Chondrocyte (in vitro differentiated cells): ENCODE data around the gene C1orf198. TPM values are rescaled to one million over a fixed set of nuclear protein-coding genes. Genes with fewer than 3 reads are reported as not detected.

Source experiments
- DNase-seq: peaks from one replicate; pipeline ENCODE4 v3.0.0; 2021; ENCODE audit warnings: mixed read lengths, low spot score
- H3K27ac Mint-ChIP-seq: one replicate; pipeline ENCODE4 v1.8.0; 2021; ENCODE audit warnings: mild to moderate bottlenecking, moderate library complexity, mixed read lengths; ENCODE audit not compliant: unreplicated experiment
- H3K27me3 Mint-ChIP-seq: 2 replicates; pipeline ENCODE4 v1.8.0; 2021; ENCODE audit warnings: low read depth, mixed read lengths
- H3K36me3 Mint-ChIP-seq: 2 replicates; pipeline ENCODE4 v1.8.0; 2021; ENCODE audit warnings: low read depth, mixed read lengths
- H3K4me1 Mint-ChIP-seq: 2 replicates; pipeline ENCODE4 v1.8.0; 2021; ENCODE audit warnings: low read depth, mild to moderate bottlenecking, mixed read lengths
- H3K4me3 Mint-ChIP-seq: one replicate; pipeline ENCODE4 v1.8.0; 2021; ENCODE audit warnings: mild to moderate bottlenecking, moderate library complexity, mixed read lengths; ENCODE audit not compliant: unreplicated experiment
- H3K9me3 Mint-ChIP-seq: 2 replicates; pipeline ENCODE4 v1.8.0; 2021; ENCODE audit warnings: low read depth, mixed read lengths
- CTCF ChIP-seq: fragments of 200-600 bp; sonication (generic); IDR thresholded peaks from 2 replicates; pipeline ENCODE4 v1.5.0; 2021; ENCODE audit warnings: antibody characterized with exemption, mild to moderate bottlenecking, moderate library complexity
- total RNA-seq: library from RNA; stranded (reverse); gene quantifications from 3 replicates; pipeline ENCODE4 v1.2.1, GENCODE V29; 2021

C1orf198 gene
- total RNA-seq, 1 donor from 2014 or later = 505 TPM

- Mint-ChIP-seq H3K4me1 (peaks cover 26% of the 10 kb centered on the region), H3K9me3 (peaks cover 4% of the 10 kb centered on the region), H3K4me3 (no peak overlapping the region), H3K27me3 (peaks cover 2% of the 10 kb centered on the region), H3K36me3 (peaks cover 7% of the 10 kb centered on the region), H3K27ac (no peak overlapping the region)
- TF ChIP-seq CTCF = no peak
- DNase-seq = no peak
Measured at GRCh38 chr1:230879778-230880177, 11.5 kb upstream of the C1orf198 start.

- no peak for TF ChIP-seq CTCF
Measured at GRCh38 chr1:230878591-230878990, 10.3 kb upstream of the C1orf198 start.

GRCh38 chr1:230877924-230878590 lies 9.7 kb upstream of the C1orf198 start:
- no peak overlapping the region for H3K4me3 Mint-ChIP-seq
- peaks cover 7% of the 10 kb centered on the region for H3K36me3 Mint-ChIP-seq
- H3K27me3 Mint-ChIP-seq = peaks cover 2% of the 10 kb centered on the region
- DNase-seq = no peak
- peaks cover 31% of the 10 kb centered on the region for H3K4me1 Mint-ChIP-seq
- no peaks in the 10 kb centered on the region for H3K9me3 Mint-ChIP-seq
- no peak for TF ChIP-seq CTCF
- H3K27ac Mint-ChIP-seq = peak overlapping the region; percentile 73

More at GRCh38 chr1:230878591-230878990, 10.3 kb upstream of the C1orf198 start:
- Mint-ChIP-seq H3K9me3 (no peaks in the 10 kb centered on the region), H3K27me3 (peaks cover 2% of the 10 kb centered on the region), H3K36me3 (peaks cover 7% of the 10 kb centered on the region), H3K27ac (peak overlapping the region; percentile 73), H3K4me3 (no peak overlapping the region), H3K4me1 (peaks cover 31% of the 10 kb centered on the region)
- no peak for DNase-seq

- Mint-ChIP-seq H3K36me3 (peaks cover 7% of the 10 kb centered on the region), H3K4me1 (peaks cover 31% of the 10 kb centered on the region), H3K9me3 (no peaks in the 10 kb centered on the region), H3K27me3 (peaks cover 2% of the 10 kb centered on the region), H3K27ac (no peak overlapping the region), H3K4me3 (no peak overlapping the region)
- no peak for DNase-seq
- no peak for TF ChIP-seq CTCF
Measured at GRCh38 chr1:230877146-230877923, 9.0 kb upstream of the C1orf198 start.

GRCh38 chr1:230876660-230877059 lies 8.3 kb upstream of the C1orf198 start:
- H3K27me3 Mint-ChIP-seq = no peaks in the 10 kb centered on the region
- H3K36me3 Mint-ChIP-seq = peaks cover 7% of the 10 kb centered on the region
- H3K27ac Mint-ChIP-seq = no peak overlapping the region
- H3K9me3 Mint-ChIP-seq = no peaks in the 10 kb centered on the region
- TF ChIP-seq CTCF = no peak
- H3K4me3 Mint-ChIP-seq = no peak overlapping the region
- DNase-seq = no peak
- H3K4me1 Mint-ChIP-seq = peaks cover 31% of the 10 kb centered on the region
